GM12865 (cell line): ENCODE results near the gene CDH19.

Experiments used
- DNase-seq: peaks from one replicate; pipeline ENCODE4 v3.0.0; 2010; ENCODE audit warnings: low read depth
- H3K4me3 ChIP-seq: 2 replicates; pipeline ENCODE4 v1.5.1; 2011; ENCODE audit warnings: mild to moderate bottlenecking, low read depth, low read length, control low read depth
- CTCF ChIP-seq: IDR thresholded peaks from 2 replicates; pipeline ENCODE4 v1.5.1; 2011; ENCODE audit warnings: low read length, control low read depth, low read depth, inconsistent platforms; ENCODE audit not compliant: insufficient read depth; ENCODE audit errors: missing control alignments

CDH19 gene

GRCh38 chr18:66513996-66514395 is 89.9 kb downstream of the CDH19 start:
- no peak for TF ChIP-seq CTCF
- no peak for DNase-seq
- H3K4me3 ChIP-seq: no peak overlapping the region

- no peak for DNase-seq
- no peak overlapping the region for H3K4me3 ChIP-seq
- no peak for TF ChIP-seq CTCF
These were observed 92.1 kb downstream of the CDH19 start for GRCh38 chr18:66511792-66512191.

- H3K4me3 ChIP-seq: no peak overlapping the region
- TF ChIP-seq CTCF: no peak
- DNase-seq: no peak
These were observed 92.6 kb downstream of the CDH19 start for GRCh38 chr18:66511289-66511688.

GRCh38 chr18:66510357-66511045 is 93.4 kb downstream of the CDH19 start:
- no peak for TF ChIP-seq CTCF
- DNase-seq: no peak

GRCh38 chr18:66508937-66509336 is 95.0 kb downstream of the CDH19 start:
- no peak for TF ChIP-seq CTCF
- no peak for DNase-seq

More at GRCh38 chr18:66510357-66511045, 93.4 kb downstream of the CDH19 start:
- no peak overlapping the region for H3K4me3 ChIP-seq

GRCh38 chr18:66506178-66506577 is 97.7 kb downstream of the CDH19 start:
- no peak overlapping the region for H3K4me3 ChIP-seq
- DNase-seq: no peak
- TF ChIP-seq CTCF: no peak

More at GRCh38 chr18:66508937-66509336, 95.0 kb downstream of the CDH19 start:
- no peak overlapping the region for H3K4me3 ChIP-seq

- TF ChIP-seq CTCF: no peak
- no peak for DNase-seq
- no peak overlapping the region for H3K4me3 ChIP-seq
These were observed 106.5 kb downstream of the CDH19 start for GRCh38 chr18:66497351-66497750.
